ENCODE results near the gene TMED10. TPM values are rescaled to one million over a fixed set of nuclear protein-coding genes. Genes with fewer than 3 reads are reported as not detected.
A peak's percentile ranks its signal among the peaks of the same experiment; 100 is the strongest.

TMED10 gene
- total RNA-seq, 4 donors from 2014 or later: 289 to 559 (median 388) TPM

- Histone ChIP-seq H3K27me3 (no peaks in the 10 kb centered on the region), H3K36me3 (peaks cover 0 to 6% of the 10 kb centered on the region in 2 donors), H3K27ac (peak overlapping the region in 2 of 3 donors; percentile 88 to 97), H3K4me1 (peaks cover 43 to 69% of the 10 kb centered on the region in 2 donors), H3K4me3 (replicated peaks in 1 of 3) (no peak overlapping the region), H3K9me3 (no peaks in the 10 kb centered on the region)
- WGBS, 2 donors: 89 to 91% methylated on average over 2 of the region's 2 CpGs
- intact Hi-C loops (cut with DNase I): no loop called here
- DNase-seq: no peak
- TF ChIP-seq CTCF (IDR thresholded peaks at IDR 0.05) (no peak), POLR2A (IDR thresholded peaks at IDR 0.05) (no peak)
These were observed 26.3 kb downstream of the TMED10 start for GRCh38 chr14:75150150-75150549.

- peak in 1 of 2 donors; percentile 45 for TF ChIP-seq POLR2A (IDR thresholded peaks at IDR 0.05)
- peak in 4 of 6 experiments; percentile 33 to 60 (median 50) for TF ChIP-seq CTCF (IDR thresholded peaks at IDR 0.05)
- WGBS, 2 donors: 38 to 44% methylated on average over 8 to 13 of the region's 13 CpGs
- peak overlapping the region; percentile 88 to 97 (median 90) for H3K27ac ChIP-seq
- peaks cover 0 to 6% of the 10 kb centered on the region in 2 donors for H3K36me3 ChIP-seq
- intact Hi-C loops (cut with DNase I): no loop called here
- no peak overlapping the region for H3K4me3 ChIP-seq (replicated peaks in 1 of 3)
- peaks cover 57 to 86% of the 10 kb centered on the region in 2 donors for H3K4me1 ChIP-seq
- peak; percentile 72 to 79 for DNase-seq
- H3K9me3 ChIP-seq: no peaks in the 10 kb centered on the region
- no peaks in the 10 kb centered on the region for H3K27me3 ChIP-seq
These were observed 28.9 kb downstream of the TMED10 start for GRCh38 chr14:75147423-75148071.

- intact Hi-C loops (cut with DNase I): no loop called here
- 87 to 89% methylated on average over 5 of the region's 5 CpGs for WGBS, 2 donors
- no peak for DNase-seq
- H3K27me3 ChIP-seq: no peaks in the 10 kb centered on the region
- H3K4me1 ChIP-seq: peaks cover 59 to 77% of the 10 kb centered on the region in 2 donors
- H3K27ac ChIP-seq: peak overlapping the region in 2 of 3 donors; percentile 88 to 97
- no peak overlapping the region for H3K4me3 ChIP-seq (replicated peaks in 1 of 3)
- no peak for TF ChIP-seq POLR2A (IDR thresholded peaks at IDR 0.05)
- TF ChIP-seq CTCF (IDR thresholded peaks at IDR 0.05): no peak
- no peaks in the 10 kb centered on the region for H3K36me3 ChIP-seq
- no peaks in the 10 kb centered on the region for H3K9me3 ChIP-seq
These were observed 31.5 kb downstream of the TMED10 start for GRCh38 chr14:75144944-75145343.

GRCh38 chr14:75143761-75144527, 32.5 kb downstream of the TMED10 start:
- H3K27ac ChIP-seq: peak overlapping the region in 2 of 3 donors; percentile 88 to 97
- H3K4me1 ChIP-seq: peaks cover 62 to 76% of the 10 kb centered on the region in 2 donors
- no peaks in the 10 kb centered on the region for H3K27me3 ChIP-seq
- WGBS, 2 donors: 93 to 94% methylated on average over 9 of the region's 9 CpGs
- no peaks in the 10 kb centered on the region for H3K9me3 ChIP-seq
- TF ChIP-seq CTCF (IDR thresholded peaks at IDR 0.05): no peak
- no peak for TF ChIP-seq POLR2A (IDR thresholded peaks at IDR 0.05)
- H3K4me3 ChIP-seq (replicated peaks in 1 of 3): no peak overlapping the region
- no peaks in the 10 kb centered on the region for H3K36me3 ChIP-seq
- intact Hi-C loops (cut with DNase I): no loop called here
- DNase-seq: no peak

GRCh38 chr14:75142494-75142893, 33.9 kb downstream of the TMED10 start:
- no peaks in the 10 kb centered on the region for H3K27me3 ChIP-seq
- no peaks in the 10 kb centered on the region for H3K9me3 ChIP-seq
- intact Hi-C loops (cut with DNase I): no loop called here
- DNase-seq: no peak
- H3K4me3 ChIP-seq (replicated peaks in 1 of 3): no peak overlapping the region
- 35 to 48% methylated on average over 1 of the region's 1 CpG for WGBS, 2 donors
- no peaks in the 10 kb centered on the region for H3K36me3 ChIP-seq
- H3K4me1 ChIP-seq: peaks cover 56 to 66% of the 10 kb centered on the region in 2 donors
- peak overlapping the region in 2 of 3 donors; percentile 88 to 97 for H3K27ac ChIP-seq
- TF ChIP-seq POLR2A (IDR thresholded peaks at IDR 0.05) (no peak), CTCF (IDR thresholded peaks at IDR 0.05) (no peak)
